ENCODE measurements around the gene TMIE.

TMIE gene

GRCh38 chr3:46669191-46669999 is 31.8 kb upstream of the TMIE start:
- DNase-seq (ENCODE audit: low read depth in 2 of 2): no peak

GRCh38 chr3:46670000-46670890 is 30.9 kb upstream of the TMIE start:
- no peak for DNase-seq (ENCODE audit: low read depth in 2 of 2)

GRCh38 chr3:46670891-46671427 is 30.2 kb upstream of the TMIE start:
- no peak for DNase-seq (ENCODE audit: low read depth in 2 of 2)

GRCh38 chr3:46671541-46672348 is 29.4 kb upstream of the TMIE start:
- no peak for DNase-seq (ENCODE audit: low read depth in 2 of 2)

- no peak for DNase-seq (ENCODE audit: low read depth in 2 of 2)
These were observed 28.9 kb upstream of the TMIE start for GRCh38 chr3:46672349-46672695.

GRCh38 chr3:46673151-46674030 is 27.8 kb upstream of the TMIE start:
- no peak for DNase-seq (ENCODE audit: low read depth in 2 of 2)

- DNase-seq (ENCODE audit: low read depth in 2 of 2): no peak
These were observed 27.0 kb upstream of the TMIE start for GRCh38 chr3:46674031-46674845.

- no peak for DNase-seq (ENCODE audit: low read depth in 2 of 2)
These were observed 25.8 kb upstream of the TMIE start for GRCh38 chr3:46675426-46675825.

GRCh38 chr3:46675843-46676567 is 25.2 kb upstream of the TMIE start:
- no peak for DNase-seq (ENCODE audit: low read depth in 2 of 2)

GRCh38 chr3:46676601-46677410 is 24.4 kb upstream of the TMIE start:
- no peak for DNase-seq (ENCODE audit: low read depth in 2 of 2)

GRCh38 chr3:46677411-46677726 is 23.8 kb upstream of the TMIE start:
- DNase-seq (ENCODE audit: low read depth in 2 of 2): no peak

- no peak for DNase-seq (ENCODE audit: low read depth in 2 of 2)
These were observed 22.9 kb upstream of the TMIE start for GRCh38 chr3:46678280-46678679.

- DNase-seq (ENCODE audit: low read depth in 2 of 2): no peak
These were observed 21.5 kb upstream of the TMIE start for GRCh38 chr3:46679681-46680080.

GRCh38 chr3:46680298-46680826 is 20.8 kb upstream of the TMIE start:
- no peak for DNase-seq (ENCODE audit: low read depth in 2 of 2)

GRCh38 chr3:46681387-46681786 is 19.8 kb upstream of the TMIE start:
- DNase-seq (ENCODE audit: low read depth in 2 of 2): no peak

GRCh38 chr3:46681856-46682540 is 19.2 kb upstream of the TMIE start:
- DNase-seq (ENCODE audit: low read depth in 2 of 2): no peak

- DNase-seq (ENCODE audit: low read depth in 2 of 2): no peak
These were observed 18.2 kb upstream of the TMIE start for GRCh38 chr3:46682974-46683373.

GRCh38 chr3:46684891-46685290 is 16.3 kb upstream of the TMIE start:
- no peak for DNase-seq (ENCODE audit: low read depth in 2 of 2)

All from stimulated activated CD4-positive, alpha-beta T cell treated with anti-CD3 and anti-CD28 coated beads, Interleukin-1b, Interleukin-23, amount 100 ng/mL, for 1 hour (primary cell).